ENCODE data around the gene EPHB2.

EPHB2 gene

GRCh38 chr1:22789356-22789994, 78.8 kb downstream of the EPHB2 start:
- no peak overlapping the region for H3K4me3 ChIP-seq (ENCODE audit: low read depth, low read length)
- POLR2A ChIA-PET, result no interaction called here
- CTCF ChIA-PET, result no interaction called here
- H3K9me3 ChIP-seq (ENCODE audit: control insufficient read depth, insufficient read depth, low read depth, low read length), result no peaks in the 10 kb centered on the region
- H3K36me3 ChIP-seq (ENCODE audit: control insufficient read depth in 2 of 2, insufficient read depth in 1 of 2, low read length in 2 of 2), result peaks cover 0 to 9% of the 10 kb centered on the region in 2 experiments; a peak in 1 of 3 replicates
- no peak overlapping the region for H3K27ac ChIP-seq (ENCODE audit: extremely low read depth, low read depth, low read length)
- H3K4me1 ChIP-seq (ENCODE audit: control insufficient read depth, insufficient read depth, low read length), result no peaks in the 10 kb centered on the region
- TF ChIP-seq MZF1 (tag by site-specific recombination; IDR thresholded peaks at IDR 0.05; ENCODE audit: borderline replicate concordance) (no peak), ZFHX2 (tag by site-specific recombination; conservative IDR thresholded peaks at IDR 0.05) (peak; percentile 69), ZIC2 (tag by site-specific recombination; IDR thresholded peaks at IDR 0.05) (peak; percentile 43; the same call in 1 of the 2 replicates), ZNF223 (tag by site-specific recombination; IDR thresholded peaks at IDR 0.05) (no peak), ZNF138 (tag by site-specific recombination; IDR thresholded peaks at IDR 0.05; ENCODE audit: borderline replicate concordance) (no peak), ZNF16 (tag by site-specific recombination; IDR thresholded peaks at IDR 0.05; ENCODE audit: low read depth) (no peak), EGR2 (tag by site-specific recombination; IDR thresholded peaks at IDR 0.05; ENCODE audit: low read depth) (peak; percentile 77)

- Histone ChIP-seq H3K36me3 (ENCODE audit: control insufficient read depth in 2 of 2, insufficient read depth in 1 of 2, low read length in 2 of 2) (peaks cover 0 to 2% of the 10 kb centered on the region in 2 experiments; a peak in 1 of 3 replicates), H3K27ac (ENCODE audit: extremely low read depth, low read depth, low read length) (no peak overlapping the region), H3K4me3 (ENCODE audit: low read depth, low read length) (no peak overlapping the region), H3K9me3 (ENCODE audit: control insufficient read depth, insufficient read depth, low read depth, low read length) (no peaks in the 10 kb centered on the region), H3K4me1 (ENCODE audit: control insufficient read depth, insufficient read depth, low read length) (no peaks in the 10 kb centered on the region)
- ChIA-PET POLR2A (no interaction called here), CTCF (no interaction called here)
- no peak for TF ChIP-seq ZBTB21 (tag by site-specific recombination; IDR thresholded peaks at IDR 0.05)
- no peak for TF ChIP-seq ZNF350 (tag by site-specific recombination; IDR thresholded peaks at IDR 0.05)
- no peak for TF ChIP-seq ZNF571 (tag by site-specific recombination; IDR thresholded peaks at IDR 0.05)
- no peak for TF ChIP-seq ZNF548 (tag by site-specific recombination; IDR thresholded peaks at IDR 0.05)
- TF ChIP-seq ZNF510 (tag by site-specific recombination; IDR thresholded peaks at IDR 0.05; ENCODE audit: insufficient replicate concordance), result no peak
- no peak for TF ChIP-seq REPIN1 (tag by site-specific recombination; IDR thresholded peaks at IDR 0.05; ENCODE audit: low read depth)
- TF ChIP-seq GLI4 (tag by site-specific recombination; IDR thresholded peaks at IDR 0.05), result no peak
- no peak for TF ChIP-seq HIC1 (tag by site-specific recombination; IDR thresholded peaks at IDR 0.05)
- no peak for TF ChIP-seq GFI1B (tag by site-specific recombination; IDR thresholded peaks at IDR 0.05)
- no peak for TF ChIP-seq ZNF146 (tag by site-specific recombination; IDR thresholded peaks at IDR 0.05)
- no peak for TF ChIP-seq ZFHX2 (tag by site-specific recombination; conservative IDR thresholded peaks at IDR 0.05)
- no peak for TF ChIP-seq ZNF214 (tag by site-specific recombination; IDR thresholded peaks at IDR 0.05; ENCODE audit: borderline replicate concordance)
- TF ChIP-seq TCF7L2 (IDR thresholded peaks at IDR 0.05; ENCODE audit: borderline replicate concordance, low read depth, low read length), result no peak
Measured at GRCh38 chr1:22790232-22791008, 79.8 kb downstream of the EPHB2 start.

- no peak overlapping the region for H3K4me3 ChIP-seq (ENCODE audit: low read depth, low read length)
- no peaks in the 10 kb centered on the region for H3K9me3 ChIP-seq (ENCODE audit: control insufficient read depth, insufficient read depth, low read depth, low read length)
- POLR2A ChIA-PET, result interaction anchor here (0.7 kb wide), 1 partner anchor 28 kb away, joined by 3 read pairs; no protein-coding TSS in a partner anchor
- no peak overlapping the region for H3K27ac ChIP-seq (ENCODE audit: extremely low read depth, low read depth, low read length)
- H3K4me1 ChIP-seq (ENCODE audit: control insufficient read depth, insufficient read depth, low read length), result no peaks in the 10 kb centered on the region
- H3K36me3 ChIP-seq (ENCODE audit: control insufficient read depth in 2 of 2, insufficient read depth in 1 of 2, low read length in 2 of 2), result no peaks in the 10 kb centered on the region
- CTCF ChIA-PET, result interaction anchor here (1.1 kb wide), 1 partner anchor 87 kb away, joined by 3 read pairs; no protein-coding TSS in a partner anchor
- no peak for TF ChIP-seq ZNF19 (tag by site-specific recombination; IDR thresholded peaks at IDR 0.05; ENCODE audit: low read depth)
- TF ChIP-seq ZSCAN23 (tag by site-specific recombination; IDR thresholded peaks at IDR 0.05), result no peak
- no peak for TF ChIP-seq ZNF341 (tag by site-specific recombination; IDR thresholded peaks at IDR 0.05; ENCODE audit: low read depth)
- TF ChIP-seq GLIS1 (tag by site-specific recombination; IDR thresholded peaks at IDR 0.05), result no peak
- no peak for TF ChIP-seq SCRT2 (tag by site-specific recombination; IDR thresholded peaks at IDR 0.05)
- TF ChIP-seq YY2 (tag by site-specific recombination; IDR thresholded peaks at IDR 0.05), result no peak
- no peak for TF ChIP-seq ZNF350 (tag by site-specific recombination; IDR thresholded peaks at IDR 0.05)
- TF ChIP-seq ZNF792 (tag by site-specific recombination; IDR thresholded peaks at IDR 0.05), result no peak
- no peak for TF ChIP-seq ZNF280C (tag by site-specific recombination; IDR thresholded peaks at IDR 0.05)
- TF ChIP-seq ZBTB20 (tag by site-specific recombination; IDR thresholded peaks at IDR 0.05), result no peak
Measured at GRCh38 chr1:22791831-22792347, 81.2 kb downstream of the EPHB2 start.

All from HEK293 (cell line).